ENCODE results near the gene GLO1. TPM values are rescaled to one million over a fixed set of nuclear protein-coding genes. Genes with fewer than 3 reads are reported as not detected.

Gene GLO1
- polyA plus RNA-seq, 1 of the 3 experiments (the other 2 are of a cell fraction), result 47.1 TPM

DNA sequence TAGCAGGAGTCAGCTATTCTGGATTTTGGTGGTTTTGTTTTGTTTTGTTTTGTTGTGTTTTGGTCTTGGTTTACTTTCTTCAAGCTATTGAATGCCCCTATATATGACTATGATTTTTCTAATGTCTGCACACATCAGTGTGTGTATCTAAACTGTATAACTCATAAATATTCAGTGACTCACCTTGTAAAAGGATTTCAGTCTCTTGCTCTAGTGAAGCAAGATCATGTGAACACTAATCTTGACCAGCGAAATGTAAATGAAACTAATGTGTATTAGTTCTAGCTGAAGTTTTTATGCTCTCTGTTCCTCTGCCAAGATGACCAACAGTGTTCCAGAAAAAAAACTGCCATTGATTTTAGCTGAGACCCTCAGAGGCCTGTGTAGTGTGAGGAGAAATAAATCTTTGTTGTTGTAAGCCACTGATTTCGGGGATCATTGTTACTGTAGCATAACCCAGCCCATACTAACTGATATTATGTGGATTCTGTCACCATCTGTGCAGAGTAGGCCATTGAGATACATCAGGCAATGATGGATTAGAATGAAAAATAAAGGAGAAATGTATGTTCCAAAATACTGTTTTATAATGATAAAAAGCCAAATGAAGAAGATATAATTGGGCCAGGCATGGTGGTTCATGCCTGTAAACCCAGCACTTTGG, 51.7 kb downstream of the GLO1 start:
- Histone ChIP-seq H2AFZ (ENCODE audit: low read depth) (no peak overlapping the region), H3K9me3 (no peaks in the 10 kb centered on the region), H3F3A (replicated peaks; ENCODE audit: insufficient read depth) (peaks cover 4% of the 10 kb centered on the region), H3K4me3 (ENCODE audit: low read depth in 2 of 2, low read length in 1 of 2) (no peak overlapping the region), H3K9me2 (no peaks in the 10 kb centered on the region), H3K4me1 (ENCODE audit: control insufficient read depth in 1 of 2, insufficient read depth in 2 of 2, low read depth in 1 of 2, low read length in 1 of 2) (no peaks in the 10 kb centered on the region), H3K9ac (no peak overlapping the region), H3K27ac (ENCODE audit: low read depth in 2 of 2, low read length in 1 of 2) (no peak overlapping the region), H4K20me1 (ENCODE audit: insufficient read depth) (no peaks in the 10 kb centered on the region), H3K27me3 (ENCODE audit: insufficient read depth) (no peaks in the 10 kb centered on the region), H3K36me3 (replicated peaks in 1 of 2; ENCODE audit: control insufficient read depth in 1 of 2, insufficient read depth in 2 of 2, low read length in 1 of 2) (no peaks in the 10 kb centered on the region), H3K4me2 (no peak overlapping the region), H3K79me2 (ENCODE audit: insufficient read depth) (no peaks in the 10 kb centered on the region)
- 90% methylated on average over 2 of the region's 2 CpGs for WGBS (ENCODE audit: low lambda C conversion rate)
- DNase-seq, result no peak
- no peak for TF ChIP-seq GABPA (IDR thresholded peaks at IDR 0.05; ENCODE audit: low read depth)
- no peak for TF ChIP-seq SIN3A (IDR thresholded peaks at IDR 0.05; ENCODE audit: borderline replicate concordance, low read depth, low read length)
- TF ChIP-seq RFX5 (IDR thresholded peaks at IDR 0.05; ENCODE audit: low read length), result no peak
- TF ChIP-seq ELF1 (IDR thresholded peaks at IDR 0.05), result no peak
- TF ChIP-seq EP300 (IDR thresholded peaks at IDR 0.05; ENCODE audit: borderline replicate concordance in 1 of 2, low read depth in 1 of 2, low read length in 1 of 2), result no peak
- no peak for TF ChIP-seq SMC3 (IDR thresholded peaks at IDR 0.05; ENCODE audit: low read depth, low read length)
- POLR2A ChIA-PET, result no interaction called here
- CTCF ChIA-PET, result interaction anchor here (0.5 to 1.1 kb wide), 3 partner anchors 11 to 890 kb away, joined by 3 read pairs; partner anchors contain the start of gene BTBD9

DNA sequence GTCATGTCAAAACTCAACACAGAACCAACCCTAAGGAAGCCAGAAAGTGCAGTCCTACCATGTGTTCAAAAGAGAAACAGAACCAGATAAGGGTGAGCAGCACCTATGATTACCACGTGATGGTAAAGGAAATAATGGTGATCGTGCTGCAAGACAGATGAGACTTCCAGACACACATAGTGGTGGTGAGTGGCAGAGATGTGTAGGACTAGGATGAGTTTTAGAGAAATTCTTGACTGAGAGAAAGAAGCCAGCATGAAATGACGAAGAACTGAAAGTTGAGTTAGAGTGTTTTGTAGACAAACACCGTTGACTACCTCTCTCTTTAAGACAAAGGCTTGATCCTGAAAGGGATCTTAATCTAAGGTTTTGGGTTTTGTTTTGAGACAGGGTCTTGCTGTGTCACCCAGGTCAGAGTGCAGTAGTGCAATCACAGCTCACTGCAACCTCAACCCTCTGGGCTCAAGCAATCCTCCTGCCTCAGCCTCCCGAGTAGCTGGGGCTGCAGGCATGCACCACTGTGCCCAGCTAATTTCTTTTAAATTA, 52.7 kb downstream of the GLO1 start:
- WGBS (ENCODE audit: low lambda C conversion rate), result 89% methylated on average over 5 of the region's 5 CpGs
- Histone ChIP-seq H3K9me2 (no peaks in the 10 kb centered on the region), H3K27ac (ENCODE audit: low read depth in 2 of 2, low read length in 1 of 2) (no peak overlapping the region), H3K4me1 (ENCODE audit: control insufficient read depth in 1 of 2, insufficient read depth in 2 of 2, low read depth in 1 of 2, low read length in 1 of 2) (no peaks in the 10 kb centered on the region), H3K36me3 (replicated peaks in 1 of 2; ENCODE audit: control insufficient read depth in 1 of 2, insufficient read depth in 2 of 2, low read length in 1 of 2) (no peaks in the 10 kb centered on the region), H2AFZ (ENCODE audit: low read depth) (no peak overlapping the region), H3K4me2 (no peak overlapping the region), H3K9me3 (no peaks in the 10 kb centered on the region), H3K79me2 (ENCODE audit: insufficient read depth) (no peaks in the 10 kb centered on the region), H3K27me3 (ENCODE audit: insufficient read depth) (no peaks in the 10 kb centered on the region), H3K9ac (no peak overlapping the region), H3F3A (replicated peaks; ENCODE audit: insufficient read depth) (peaks cover 4% of the 10 kb centered on the region), H3K4me3 (ENCODE audit: low read depth in 2 of 2, low read length in 1 of 2) (no peak overlapping the region), H4K20me1 (ENCODE audit: insufficient read depth) (no peaks in the 10 kb centered on the region)
- no peak for DNase-seq
- ChIA-PET POLR2A (no interaction called here), CTCF (interaction anchor here (0.5 to 1.1 kb wide), 2 partner anchors 10 to 889 kb away, joined by 3 read pairs; partner anchors contain the start of gene BTBD9)
- TF ChIP-seq GATA2 (CRISPR knock-in tag; IDR thresholded peaks at IDR 0.05) (no peak), GABPA (IDR thresholded peaks at IDR 0.05; ENCODE audit: low read depth) (no peak), ELF1 (IDR thresholded peaks at IDR 0.05) (no peak), TAF1 (IDR thresholded peaks at IDR 0.05; ENCODE audit: borderline replicate concordance, low read depth, low read length) (no peak), MXI1 (IDR thresholded peaks at IDR 0.05; ENCODE audit: low read depth, low read length) (no peak), RXRA (IDR thresholded peaks at IDR 0.05; ENCODE audit: borderline replicate concordance, low read depth) (no peak), FOSL2 (IDR thresholded peaks at IDR 0.05; ENCODE audit: borderline replicate concordance, low read depth) (no peak), RAD21 (IDR thresholded peaks at IDR 0.05; ENCODE audit: low read length) (no peak), EZH2phosphoT487 (IDR thresholded peaks at IDR 0.05; ENCODE audit: borderline replicate concordance, low read depth) (no peak), JUND (IDR thresholded peaks at IDR 0.05) (no peak)
- TF ChIP-seq, protein P1, sequence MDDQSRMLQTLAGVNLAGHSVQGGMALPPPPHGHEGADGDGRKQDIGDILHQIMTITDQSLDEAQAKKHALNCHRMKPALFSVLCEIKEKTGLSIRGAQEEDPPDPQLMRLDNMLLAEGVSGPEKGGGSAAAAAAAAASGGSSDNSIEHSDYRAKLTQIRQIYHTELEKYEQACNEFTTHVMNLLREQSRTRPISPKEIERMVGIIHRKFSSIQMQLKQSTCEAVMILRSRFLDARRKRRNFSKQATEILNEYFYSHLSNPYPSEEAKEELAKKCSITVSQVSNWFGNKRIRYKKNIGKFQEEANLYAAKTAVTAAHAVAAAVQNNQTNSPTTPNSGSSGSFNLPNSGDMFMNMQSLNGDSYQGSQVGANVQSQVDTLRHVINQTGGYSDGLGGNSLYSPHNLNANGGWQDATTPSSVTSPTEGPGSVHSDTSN (IDR thresholded peaks at IDR 0.05), result no peak
- TF ChIP-seq, protein P2, sequence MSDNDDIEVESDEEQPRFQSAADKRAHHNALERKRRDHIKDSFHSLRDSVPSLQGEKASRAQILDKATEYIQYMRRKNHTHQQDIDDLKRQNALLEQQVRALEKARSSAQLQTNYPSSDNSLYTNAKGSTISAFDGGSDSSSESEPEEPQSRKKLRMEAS (IDR thresholded peaks at IDR 0.05; ENCODE audit: low read depth), result no peak
- TF ChIP-seq, protein P3, sequence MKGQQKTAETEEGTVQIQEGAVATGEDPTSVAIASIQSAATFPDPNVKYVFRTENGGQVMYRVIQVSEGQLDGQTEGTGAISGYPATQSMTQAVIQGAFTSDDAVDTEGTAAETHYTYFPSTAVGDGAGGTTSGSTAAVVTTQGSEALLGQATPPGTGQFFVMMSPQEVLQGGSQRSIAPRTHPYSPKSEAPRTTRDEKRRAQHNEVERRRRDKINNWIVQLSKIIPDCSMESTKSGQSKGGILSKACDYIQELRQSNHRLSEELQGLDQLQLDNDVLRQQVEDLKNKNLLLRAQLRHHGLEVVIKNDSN (IDR thresholded peaks at IDR 0.05; ENCODE audit: borderline replicate concordance, low read depth), result no peak
- TF ChIP-seq, protein P4, sequence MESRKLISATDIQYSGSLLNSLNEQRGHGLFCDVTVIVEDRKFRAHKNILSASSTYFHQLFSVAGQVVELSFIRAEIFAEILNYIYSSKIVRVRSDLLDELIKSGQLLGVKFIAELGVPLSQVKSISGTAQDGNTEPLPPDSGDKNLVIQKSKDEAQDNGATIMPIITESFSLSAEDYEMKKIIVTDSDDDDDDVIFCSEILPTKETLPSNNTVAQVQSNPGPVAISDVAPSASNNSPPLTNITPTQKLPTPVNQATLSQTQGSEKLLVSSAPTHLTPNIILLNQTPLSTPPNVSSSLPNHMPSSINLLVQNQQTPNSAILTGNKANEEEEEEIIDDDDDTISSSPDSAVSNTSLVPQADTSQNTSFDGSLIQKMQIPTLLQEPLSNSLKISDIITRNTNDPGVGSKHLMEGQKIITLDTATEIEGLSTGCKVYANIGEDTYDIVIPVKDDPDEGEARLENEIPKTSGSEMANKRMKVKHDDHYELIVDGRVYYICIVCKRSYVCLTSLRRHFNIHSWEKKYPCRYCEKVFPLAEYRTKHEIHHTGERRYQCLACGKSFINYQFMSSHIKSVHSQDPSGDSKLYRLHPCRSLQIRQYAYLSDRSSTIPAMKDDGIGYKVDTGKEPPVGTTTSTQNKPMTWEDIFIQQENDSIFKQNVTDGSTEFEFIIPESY (IDR thresholded peaks at IDR 0.05; ENCODE audit: borderline replicate concordance, low read depth), result no peak
- TF ChIP-seq, protein P5, sequence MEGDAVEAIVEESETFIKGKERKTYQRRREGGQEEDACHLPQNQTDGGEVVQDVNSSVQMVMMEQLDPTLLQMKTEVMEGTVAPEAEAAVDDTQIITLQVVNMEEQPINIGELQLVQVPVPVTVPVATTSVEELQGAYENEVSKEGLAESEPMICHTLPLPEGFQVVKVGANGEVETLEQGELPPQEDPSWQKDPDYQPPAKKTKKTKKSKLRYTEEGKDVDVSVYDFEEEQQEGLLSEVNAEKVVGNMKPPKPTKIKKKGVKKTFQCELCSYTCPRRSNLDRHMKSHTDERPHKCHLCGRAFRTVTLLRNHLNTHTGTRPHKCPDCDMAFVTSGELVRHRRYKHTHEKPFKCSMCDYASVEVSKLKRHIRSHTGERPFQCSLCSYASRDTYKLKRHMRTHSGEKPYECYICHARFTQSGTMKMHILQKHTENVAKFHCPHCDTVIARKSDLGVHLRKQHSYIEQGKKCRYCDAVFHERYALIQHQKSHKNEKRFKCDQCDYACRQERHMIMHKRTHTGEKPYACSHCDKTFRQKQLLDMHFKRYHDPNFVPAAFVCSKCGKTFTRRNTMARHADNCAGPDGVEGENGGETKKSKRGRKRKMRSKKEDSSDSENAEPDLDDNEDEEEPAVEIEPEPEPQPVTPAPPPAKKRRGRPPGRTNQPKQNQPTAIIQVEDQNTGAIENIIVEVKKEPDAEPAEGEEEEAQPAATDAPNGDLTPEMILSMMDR (IDR thresholded peaks at IDR 0.05), result no peak
- TF ChIP-seq, protein P6, sequence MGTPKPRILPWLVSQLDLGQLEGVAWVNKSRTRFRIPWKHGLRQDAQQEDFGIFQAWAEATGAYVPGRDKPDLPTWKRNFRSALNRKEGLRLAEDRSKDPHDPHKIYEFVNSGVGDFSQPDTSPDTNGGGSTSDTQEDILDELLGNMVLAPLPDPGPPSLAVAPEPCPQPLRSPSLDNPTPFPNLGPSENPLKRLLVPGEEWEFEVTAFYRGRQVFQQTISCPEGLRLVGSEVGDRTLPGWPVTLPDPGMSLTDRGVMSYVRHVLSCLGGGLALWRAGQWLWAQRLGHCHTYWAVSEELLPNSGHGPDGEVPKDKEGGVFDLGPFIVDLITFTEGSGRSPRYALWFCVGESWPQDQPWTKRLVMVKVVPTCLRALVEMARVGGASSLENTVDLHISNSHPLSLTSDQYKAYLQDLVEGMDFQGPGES (IDR thresholded peaks at IDR 0.05; ENCODE audit: low read depth, low read length), result no peak
